ENCODE results near the gene TRIM22.
"Not testable (repeated sequence)": the region's sequence is repeated elsewhere in the genome, so short reads cannot be mapped to it uniquely, and the experiment has no call there.

TRIM22 gene

DNA sequence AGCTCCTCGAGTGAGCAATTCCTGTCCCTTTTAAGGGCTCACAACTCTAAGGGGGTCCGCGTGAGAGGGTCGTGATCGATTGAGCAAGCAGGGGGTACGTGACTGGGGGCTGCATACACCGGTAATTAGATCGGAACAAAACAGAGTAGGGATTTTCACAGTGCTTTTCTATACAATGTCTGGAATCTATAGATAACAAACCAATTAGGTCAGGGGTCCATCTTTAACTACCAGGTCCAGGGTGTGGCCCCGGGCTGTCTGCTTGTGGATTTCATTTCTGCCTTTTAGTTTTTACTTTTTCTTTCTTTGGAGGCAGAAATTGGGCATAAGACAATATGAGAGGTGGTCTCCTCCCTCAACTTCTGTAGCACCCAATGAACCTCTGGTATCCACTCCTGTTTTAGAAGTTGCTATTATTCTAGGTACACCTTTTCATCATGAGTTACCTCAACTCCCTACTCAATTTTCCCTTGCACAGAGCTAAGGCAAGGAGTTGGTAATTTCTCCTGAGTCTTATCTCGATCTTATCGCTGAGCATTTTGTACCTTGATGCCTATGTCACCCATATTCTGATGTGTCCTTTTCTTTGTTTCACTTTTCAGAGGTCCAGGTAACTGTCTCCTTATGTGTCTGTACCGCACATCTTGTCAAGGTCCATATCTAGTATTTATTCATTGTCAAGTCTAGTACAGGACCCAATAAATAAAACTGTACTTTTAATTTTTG is 1.8 kb downstream of the TRIM22 start:
- not testable (repeated sequence) for H3K9ac ChIP-seq (ENCODE audit: low read length); H3K9me3 ChIP-seq (ENCODE audit: control insufficient read depth, insufficient read depth, low read depth, low read length); H3K27me3 ChIP-seq (ENCODE audit: control insufficient read depth, insufficient read depth, low read length); H3K36me3 ChIP-seq (ENCODE audit: control insufficient read depth, insufficient read depth, low read length)
- Histone ChIP-seq H3K4me3 (ENCODE audit: low read depth, low read length) (peak overlapping the region; percentile 27), H3K27ac (ENCODE audit: low read depth, low read length) (peak overlapping the region; percentile 76; the same call in 1 of the 2 replicates), H3K4me1 (ENCODE audit: control insufficient read depth, insufficient read depth, low read length) (peaks cover 14% of the 10 kb centered on the region)

- Histone ChIP-seq H3K9ac (ENCODE audit: low read length) (no peak overlapping the region), H3K4me3 (ENCODE audit: low read depth, low read length) (no peak overlapping the region), H3K9me3 (ENCODE audit: control insufficient read depth, insufficient read depth, low read depth, low read length) (no peaks in the 10 kb centered on the region), H3K36me3 (ENCODE audit: control insufficient read depth, insufficient read depth, low read length) (peaks cover 10% of the 10 kb centered on the region; the same call in 1 of the 2 replicates), H3K4me1 (ENCODE audit: control insufficient read depth, insufficient read depth, low read length) (peaks cover 14% of the 10 kb centered on the region), H3K27me3 (ENCODE audit: control insufficient read depth, insufficient read depth, low read length) (no peaks in the 10 kb centered on the region), H3K27ac (ENCODE audit: low read depth, low read length) (no peak overlapping the region)
Observed at GRCh38 chr11:5691964-5692361, 2.4 kb downstream of the TRIM22 start.

GRCh38 chr11:5694642-5695041 is 5.1 kb downstream of the TRIM22 start:
- Histone ChIP-seq H3K27me3 (ENCODE audit: control insufficient read depth, insufficient read depth, low read length) (no peaks in the 10 kb centered on the region), H3K4me3 (ENCODE audit: low read depth, low read length) (no peak overlapping the region), H3K9me3 (ENCODE audit: control insufficient read depth, insufficient read depth, low read depth, low read length) (no peaks in the 10 kb centered on the region), H3K4me1 (ENCODE audit: control insufficient read depth, insufficient read depth, low read length) (peaks cover 9% of the 10 kb centered on the region), H3K27ac (ENCODE audit: low read depth, low read length) (no peak overlapping the region), H3K9ac (ENCODE audit: low read length) (no peak overlapping the region), H3K36me3 (ENCODE audit: control insufficient read depth, insufficient read depth, low read length) (peaks cover 25% of the 10 kb centered on the region)

DNA sequence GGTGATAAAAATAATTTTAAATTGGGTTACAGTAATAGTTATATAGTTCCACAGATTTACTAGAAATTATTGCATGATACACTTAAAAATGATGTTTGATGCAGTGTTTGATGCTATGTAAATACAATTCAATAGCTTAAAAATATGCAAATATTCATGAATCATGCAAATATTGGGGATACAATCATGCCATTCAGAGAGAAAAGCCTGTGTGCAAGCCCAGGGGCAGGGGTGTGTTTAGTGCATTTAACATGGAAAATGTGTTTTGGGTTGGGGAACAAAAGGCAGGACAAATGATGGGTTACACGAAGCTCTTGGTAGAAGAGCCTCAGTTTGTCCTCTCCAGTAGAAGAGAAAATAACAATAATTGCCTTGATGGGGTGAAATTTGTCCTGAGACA is 6.0 kb downstream of the TRIM22 start:
- no peaks in the 10 kb centered on the region for H3K9me3 ChIP-seq (ENCODE audit: control insufficient read depth, insufficient read depth, low read depth, low read length)
- peaks cover 25% of the 10 kb centered on the region for H3K36me3 ChIP-seq (ENCODE audit: control insufficient read depth, insufficient read depth, low read length)

GRCh38 chr11:5696210-5696609 is 6.6 kb downstream of the TRIM22 start:
- no peak overlapping the region for H3K27ac ChIP-seq (ENCODE audit: low read depth, low read length)
- no peaks in the 10 kb centered on the region for H3K9me3 ChIP-seq (ENCODE audit: control insufficient read depth, insufficient read depth, low read depth, low read length)
- no peak overlapping the region for H3K9ac ChIP-seq (ENCODE audit: low read length)
- H3K4me1 ChIP-seq (ENCODE audit: control insufficient read depth, insufficient read depth, low read length), result no peaks in the 10 kb centered on the region
- no peaks in the 10 kb centered on the region for H3K27me3 ChIP-seq (ENCODE audit: control insufficient read depth, insufficient read depth, low read length)
- H3K36me3 ChIP-seq (ENCODE audit: control insufficient read depth, insufficient read depth, low read length), result peaks cover 25% of the 10 kb centered on the region
- no peak overlapping the region for H3K4me3 ChIP-seq (ENCODE audit: low read depth, low read length)

More for the DNA sequence above, 6.0 kb downstream of the TRIM22 start:
- Histone ChIP-seq H3K9ac (ENCODE audit: low read length) (no peak overlapping the region), H3K4me3 (ENCODE audit: low read depth, low read length) (no peak overlapping the region), H3K27ac (ENCODE audit: low read depth, low read length) (no peak overlapping the region), H3K27me3 (ENCODE audit: control insufficient read depth, insufficient read depth, low read length) (no peaks in the 10 kb centered on the region), H3K4me1 (ENCODE audit: control insufficient read depth, insufficient read depth, low read length) (no peaks in the 10 kb centered on the region; the same call in 1 of the 2 replicates)

DNA sequence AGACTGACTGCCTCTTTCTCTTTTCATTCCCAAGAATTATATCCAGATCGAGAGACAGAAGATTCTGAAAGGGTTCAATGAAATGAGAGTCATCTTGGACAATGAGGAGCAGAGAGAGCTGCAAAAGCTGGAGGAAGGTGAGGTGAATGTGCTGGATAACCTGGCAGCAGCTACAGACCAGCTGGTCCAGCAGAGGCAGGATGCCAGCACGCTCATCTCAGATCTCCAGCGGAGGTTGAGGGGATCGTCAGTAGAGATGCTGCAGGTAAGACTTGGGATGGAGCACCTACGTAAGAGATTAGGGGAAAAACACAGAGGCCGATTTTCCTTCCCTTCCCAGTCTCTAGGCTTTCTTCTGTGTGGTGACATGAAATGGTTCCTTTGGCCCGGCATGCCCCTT is 8.7 kb downstream of the TRIM22 start:
- no peak overlapping the region for H3K27ac ChIP-seq (ENCODE audit: low read depth, low read length)
- no peaks in the 10 kb centered on the region for H3K27me3 ChIP-seq (ENCODE audit: control insufficient read depth, insufficient read depth, low read length)
- H3K9ac ChIP-seq (ENCODE audit: low read length), result no peak overlapping the region
- H3K36me3 ChIP-seq (ENCODE audit: control insufficient read depth, insufficient read depth, low read length), result peaks cover 27% of the 10 kb centered on the region
- H3K9me3 ChIP-seq (ENCODE audit: control insufficient read depth, insufficient read depth, low read depth, low read length), result no peaks in the 10 kb centered on the region
- H3K4me3 ChIP-seq (ENCODE audit: low read depth, low read length), result no peak overlapping the region
- no peaks in the 10 kb centered on the region for H3K4me1 ChIP-seq (ENCODE audit: control insufficient read depth, insufficient read depth, low read length)

- Histone ChIP-seq H3K4me1 (ENCODE audit: control insufficient read depth, insufficient read depth, low read length) (no peaks in the 10 kb centered on the region), H3K4me3 (ENCODE audit: low read depth, low read length) (no peak overlapping the region), H3K9me3 (ENCODE audit: control insufficient read depth, insufficient read depth, low read depth, low read length) (no peaks in the 10 kb centered on the region), H3K9ac (ENCODE audit: low read length) (no peak overlapping the region), H3K36me3 (ENCODE audit: control insufficient read depth, insufficient read depth, low read length) (peaks cover 30% of the 10 kb centered on the region), H3K27me3 (ENCODE audit: control insufficient read depth, insufficient read depth, low read length) (no peaks in the 10 kb centered on the region), H3K27ac (ENCODE audit: low read depth, low read length) (no peak overlapping the region)
Observed at GRCh38 chr11:5700421-5701054, 10.9 kb downstream of the TRIM22 start.

DNA sequence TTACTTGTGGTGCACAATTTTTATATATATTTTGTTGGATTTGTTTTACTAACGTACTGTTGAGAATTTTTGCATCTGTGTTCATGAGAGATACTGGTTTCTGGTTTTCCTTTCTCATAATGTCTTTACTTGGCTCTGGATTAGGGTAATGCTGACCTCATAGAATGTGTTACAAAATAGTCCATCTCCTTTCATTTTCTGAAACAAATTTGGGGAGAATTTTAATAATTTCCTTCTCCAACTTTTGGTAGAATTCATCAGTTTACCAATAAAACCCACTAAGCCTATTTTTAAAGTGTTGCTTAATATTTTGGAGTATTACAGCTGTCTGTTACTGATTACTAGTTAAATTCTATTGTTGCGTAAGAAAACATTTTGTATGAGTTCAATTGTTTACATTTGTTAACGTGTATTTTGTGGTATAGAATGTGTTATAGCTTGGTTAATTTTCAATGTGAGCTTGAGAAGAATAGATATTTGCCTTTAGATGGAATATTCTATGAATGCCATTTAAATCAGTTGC is 11.5 kb downstream of the TRIM22 start:
- no peaks in the 10 kb centered on the region for H3K4me1 ChIP-seq (ENCODE audit: control insufficient read depth, insufficient read depth, low read length)
- H3K36me3 ChIP-seq (ENCODE audit: control insufficient read depth, insufficient read depth, low read length), result peaks cover 29% of the 10 kb centered on the region
- no peak overlapping the region for H3K4me3 ChIP-seq (ENCODE audit: low read depth, low read length)
- no peak overlapping the region for H3K9ac ChIP-seq (ENCODE audit: low read length)
- no peaks in the 10 kb centered on the region for H3K9me3 ChIP-seq (ENCODE audit: control insufficient read depth, insufficient read depth, low read depth, low read length)
- no peak overlapping the region for H3K27ac ChIP-seq (ENCODE audit: low read depth, low read length)
- no peaks in the 10 kb centered on the region for H3K27me3 ChIP-seq (ENCODE audit: control insufficient read depth, insufficient read depth, low read length)

DNA sequence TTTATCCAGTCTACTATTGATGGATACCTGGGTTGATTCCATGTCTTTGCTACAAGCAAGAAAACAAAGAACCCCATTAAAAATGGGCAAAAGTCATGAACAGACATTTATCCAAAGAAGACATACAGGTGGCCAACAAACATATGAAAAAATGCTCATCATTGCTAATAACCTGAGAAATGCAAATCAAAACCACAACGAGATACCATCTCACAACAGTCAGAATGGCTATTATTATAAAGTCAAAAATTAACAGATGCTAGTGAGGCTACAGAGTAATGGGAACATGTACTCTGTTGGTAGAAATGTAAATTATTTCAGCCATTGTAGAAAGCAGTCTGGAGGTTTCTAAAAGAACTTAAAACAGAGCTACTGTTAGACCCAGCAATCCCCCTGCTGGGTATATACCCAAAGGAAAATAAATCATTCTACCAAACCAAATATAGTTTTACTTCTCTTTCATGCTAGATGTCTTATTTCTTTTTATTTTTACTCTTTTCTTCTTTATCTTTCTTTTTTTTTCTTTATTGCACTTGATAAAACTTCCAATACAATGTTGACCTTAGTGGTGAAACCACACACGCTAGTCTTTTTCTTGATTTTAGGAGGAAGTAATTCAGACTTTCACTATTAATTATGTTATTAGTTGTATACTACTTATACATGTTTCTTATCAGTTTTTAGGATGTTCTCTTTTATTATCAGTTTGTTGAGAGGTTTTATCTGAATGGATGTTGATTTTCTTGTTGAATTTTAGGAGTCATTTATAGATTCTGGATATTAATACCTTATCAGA is 14.3 kb downstream of the TRIM22 start:
- H3K4me1 ChIP-seq (ENCODE audit: control insufficient read depth, insufficient read depth, low read length), result no peaks in the 10 kb centered on the region
- H3K4me3 ChIP-seq (ENCODE audit: low read depth, low read length), result no peak overlapping the region
- no peaks in the 10 kb centered on the region for H3K27me3 ChIP-seq (ENCODE audit: control insufficient read depth, insufficient read depth, low read length)
- no peaks in the 10 kb centered on the region for H3K9me3 ChIP-seq (ENCODE audit: control insufficient read depth, insufficient read depth, low read depth, low read length)
- no peak overlapping the region for H3K27ac ChIP-seq (ENCODE audit: low read depth, low read length)
- no peak overlapping the region for H3K9ac ChIP-seq (ENCODE audit: low read length)
- H3K36me3 ChIP-seq (ENCODE audit: control insufficient read depth, insufficient read depth, low read length), result peaks cover 21% of the 10 kb centered on the region

- H3K36me3 ChIP-seq (ENCODE audit: control insufficient read depth, insufficient read depth, low read length), result peaks cover 30% of the 10 kb centered on the region
- H3K27ac ChIP-seq (ENCODE audit: low read depth, low read length), result no peak overlapping the region
- H3K27me3 ChIP-seq (ENCODE audit: control insufficient read depth, insufficient read depth, low read length), result no peaks in the 10 kb centered on the region
- H3K4me3 ChIP-seq (ENCODE audit: low read depth, low read length), result no peak overlapping the region
- H3K9me3 ChIP-seq (ENCODE audit: control insufficient read depth, insufficient read depth, low read depth, low read length), result no peaks in the 10 kb centered on the region
- no peak overlapping the region for H3K9ac ChIP-seq (ENCODE audit: low read length)
- H3K4me1 ChIP-seq (ENCODE audit: control insufficient read depth, insufficient read depth, low read length), result no peaks in the 10 kb centered on the region
Observed at GRCh38 chr11:5705688-5706087, 16.1 kb downstream of the TRIM22 start.

GRCh38 chr11:5712507-5712906 is 22.9 kb downstream of the TRIM22 start:
- Histone ChIP-seq H3K27me3 (ENCODE audit: control insufficient read depth, insufficient read depth, low read length) (no peaks in the 10 kb centered on the region), H3K4me1 (ENCODE audit: control insufficient read depth, insufficient read depth, low read length) (no peaks in the 10 kb centered on the region), H3K36me3 (ENCODE audit: control insufficient read depth, insufficient read depth, low read length) (peaks cover 17% of the 10 kb centered on the region; the same call in 1 of the 2 replicates), H3K9me3 (ENCODE audit: control insufficient read depth, insufficient read depth, low read depth, low read length) (0 out of 2 replicates have a peak, but pooled peaks cover 2% of the 10 kb centered on the region), H3K27ac (ENCODE audit: low read depth, low read length) (no peak overlapping the region), H3K4me3 (ENCODE audit: low read depth, low read length) (no peak overlapping the region), H3K9ac (ENCODE audit: low read length) (no peak overlapping the region)

Data from HUES6 (cell line).